ENCODE measurements around the gene TAAR8.
"Not testable (repeated sequence)": the region's sequence is repeated elsewhere in the genome, so short reads cannot be mapped to it uniquely, and the experiment has no call there.

TAAR8 gene

DNA sequence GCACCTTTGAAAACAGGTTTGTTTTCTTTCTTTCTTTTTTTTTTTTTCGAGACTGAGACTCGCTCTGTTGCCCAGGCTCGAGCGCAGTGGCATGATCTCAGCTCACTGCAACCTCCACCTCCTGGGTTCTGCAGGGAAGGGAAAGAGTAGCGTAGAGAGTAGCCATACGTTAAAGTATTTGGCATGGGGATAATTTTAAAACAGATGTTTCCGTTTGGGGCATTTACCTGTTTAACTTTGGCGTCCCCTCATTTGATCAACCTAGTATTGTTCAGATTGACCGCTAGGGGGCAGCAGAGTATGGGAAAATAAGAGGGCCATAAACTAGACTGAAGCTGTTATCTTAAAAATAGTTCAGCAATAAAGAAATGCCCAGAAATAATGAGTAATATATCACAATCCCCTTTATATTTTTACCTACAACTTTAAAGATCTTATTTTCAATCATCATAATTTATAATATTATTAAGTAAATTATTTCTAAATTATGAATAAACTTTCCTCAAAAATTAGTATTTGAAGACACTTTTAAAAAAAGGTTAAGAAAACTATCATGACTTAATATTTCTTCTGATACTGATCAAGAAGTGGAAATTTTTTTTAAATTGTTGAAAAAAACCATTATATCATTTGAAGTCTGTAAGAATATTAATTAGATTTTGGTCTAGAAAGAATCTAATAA, 22.0 kb upstream of the TAAR8 start:
- no peak overlapping the region for H3K4me3 ChIP-seq (ENCODE audit: low read depth in 1 of 2, low read length in 1 of 2)

DNA sequence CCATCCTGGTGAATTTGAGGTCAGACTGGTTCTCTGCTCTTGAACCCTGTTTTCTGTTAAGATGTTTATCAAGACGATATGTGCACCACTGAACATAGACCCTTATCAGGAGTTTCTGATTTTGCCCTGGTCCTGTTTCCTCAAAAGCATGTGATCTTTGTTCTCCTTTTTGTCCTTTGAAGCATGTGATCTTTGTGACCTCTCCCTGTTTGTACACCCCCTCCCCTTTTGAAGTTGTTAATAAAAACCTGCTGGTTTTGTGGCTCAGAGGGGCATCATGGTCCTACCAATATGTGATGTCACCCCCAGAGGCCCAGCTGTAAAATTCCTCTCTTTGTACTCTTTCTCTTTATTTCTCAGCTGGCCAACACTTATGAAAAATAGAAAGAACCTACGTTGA, 17.9 kb upstream of the TAAR8 start:
- peaks cover 35% of the 10 kb centered on the region for H3K27me3 ChIP-seq
- H3K4me1 ChIP-seq (ENCODE audit: control insufficient read depth in 1 of 2, insufficient read depth in 1 of 2, low read depth in 1 of 2, low read length in 1 of 2); H3K9me3 ChIP-seq: not testable (repeated sequence)

More for the DNA sequence above, 22.0 kb upstream of the TAAR8 start:
- Histone ChIP-seq H3K27ac (no peak overlapping the region), H3K36me3 (no peaks in the 10 kb centered on the region), H3K27me3 (no peaks in the 10 kb centered on the region), H3K9me3 (no peaks in the 10 kb centered on the region), H3K4me1 (ENCODE audit: control insufficient read depth in 1 of 2, insufficient read depth in 1 of 2, low read depth in 1 of 2, low read length in 1 of 2) (peaks cover 0 to 4% of the 10 kb centered on the region in 2 experiments)
- TF ChIP-seq, protein P1, sequence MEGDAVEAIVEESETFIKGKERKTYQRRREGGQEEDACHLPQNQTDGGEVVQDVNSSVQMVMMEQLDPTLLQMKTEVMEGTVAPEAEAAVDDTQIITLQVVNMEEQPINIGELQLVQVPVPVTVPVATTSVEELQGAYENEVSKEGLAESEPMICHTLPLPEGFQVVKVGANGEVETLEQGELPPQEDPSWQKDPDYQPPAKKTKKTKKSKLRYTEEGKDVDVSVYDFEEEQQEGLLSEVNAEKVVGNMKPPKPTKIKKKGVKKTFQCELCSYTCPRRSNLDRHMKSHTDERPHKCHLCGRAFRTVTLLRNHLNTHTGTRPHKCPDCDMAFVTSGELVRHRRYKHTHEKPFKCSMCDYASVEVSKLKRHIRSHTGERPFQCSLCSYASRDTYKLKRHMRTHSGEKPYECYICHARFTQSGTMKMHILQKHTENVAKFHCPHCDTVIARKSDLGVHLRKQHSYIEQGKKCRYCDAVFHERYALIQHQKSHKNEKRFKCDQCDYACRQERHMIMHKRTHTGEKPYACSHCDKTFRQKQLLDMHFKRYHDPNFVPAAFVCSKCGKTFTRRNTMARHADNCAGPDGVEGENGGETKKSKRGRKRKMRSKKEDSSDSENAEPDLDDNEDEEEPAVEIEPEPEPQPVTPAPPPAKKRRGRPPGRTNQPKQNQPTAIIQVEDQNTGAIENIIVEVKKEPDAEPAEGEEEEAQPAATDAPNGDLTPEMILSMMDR (IDR thresholded peaks at IDR 0.05), result peak; percentile 78

DNA sequence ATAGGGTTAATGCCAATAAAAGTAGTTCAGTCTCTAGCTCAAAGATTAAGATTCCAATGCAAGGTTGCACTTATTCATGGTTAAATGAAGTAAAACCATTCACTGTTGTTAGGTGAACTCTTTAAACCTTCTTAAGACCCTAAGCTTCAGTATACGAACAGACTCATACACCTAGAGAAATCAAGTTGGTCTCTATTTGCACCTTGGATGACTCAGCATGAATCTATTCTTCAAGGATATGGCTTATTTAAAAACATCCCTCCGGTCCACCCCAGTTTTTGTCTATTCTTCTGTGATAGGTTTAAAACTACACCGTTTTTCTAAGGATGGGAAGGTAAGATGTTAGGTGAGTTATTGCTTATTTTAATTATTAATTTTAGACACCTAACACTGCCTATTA, 15.3 kb upstream of the TAAR8 start:
- H3K4me1 ChIP-seq (ENCODE audit: control insufficient read depth in 1 of 2, insufficient read depth in 1 of 2, low read depth in 1 of 2, low read length in 1 of 2), result no peaks in the 10 kb centered on the region
- H3K36me3 ChIP-seq, result no peaks in the 10 kb centered on the region
- H3K27me3 ChIP-seq, result peaks cover 61% of the 10 kb centered on the region
- H3K9me3 ChIP-seq, result no peaks in the 10 kb centered on the region
- H3K4me3 ChIP-seq (ENCODE audit: low read depth in 1 of 2, low read length in 1 of 2), result no peak overlapping the region
- no peak overlapping the region for H3K27ac ChIP-seq
- TF ChIP-seq, protein P1 (IDR thresholded peaks at IDR 0.05), result no peak

More for the DNA sequence above, 17.9 kb upstream of the TAAR8 start:
- H3K27ac ChIP-seq; H3K4me3 ChIP-seq (ENCODE audit: low read depth in 1 of 2, low read length in 1 of 2); H3K36me3 ChIP-seq: not testable (repeated sequence)

DNA sequence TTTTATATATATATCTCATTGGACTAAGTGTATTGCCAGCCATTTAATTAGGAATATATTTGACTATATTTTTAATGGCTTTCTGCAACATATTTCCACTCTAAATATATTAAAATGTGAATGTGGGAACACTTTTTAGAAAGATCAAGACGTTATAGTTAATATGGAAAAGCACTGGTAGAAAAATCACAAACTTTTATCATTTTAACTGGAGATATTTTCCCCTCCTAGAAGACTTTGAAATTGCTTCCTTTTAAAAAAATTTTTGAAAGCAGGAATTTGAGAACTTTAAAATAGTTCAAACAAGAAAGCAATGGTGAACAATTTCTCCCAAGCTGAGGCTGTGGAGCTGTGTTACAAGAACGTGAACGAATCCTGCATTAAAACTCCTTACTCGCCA, 14.5 kb upstream of the TAAR8 start, which contains the start of gene TAAR9:
TAAR9 (plus strand) TSS at position 301 of the 400 bp plus-strand sequence; CDS start at position 314, 13 bp downstream.
- Histone ChIP-seq H3K4me3 (ENCODE audit: low read depth in 1 of 2, low read length in 1 of 2) (no peak within 1 kb of the TSS), H3K27ac (no peak within 1 kb of the TSS), H3K9me3 (no peaks in the 10 kb centered on the region), H3K4me1 (ENCODE audit: control insufficient read depth in 1 of 2, insufficient read depth in 1 of 2, low read depth in 1 of 2, low read length in 1 of 2) (no peaks in the 10 kb centered on the region), H3K36me3 (no peaks in the 10 kb centered on the region), H3K27me3 (peaks cover 66% of the 10 kb centered on the region)
- TF ChIP-seq, protein P1 (IDR thresholded peaks at IDR 0.05), result no peak

DNA sequence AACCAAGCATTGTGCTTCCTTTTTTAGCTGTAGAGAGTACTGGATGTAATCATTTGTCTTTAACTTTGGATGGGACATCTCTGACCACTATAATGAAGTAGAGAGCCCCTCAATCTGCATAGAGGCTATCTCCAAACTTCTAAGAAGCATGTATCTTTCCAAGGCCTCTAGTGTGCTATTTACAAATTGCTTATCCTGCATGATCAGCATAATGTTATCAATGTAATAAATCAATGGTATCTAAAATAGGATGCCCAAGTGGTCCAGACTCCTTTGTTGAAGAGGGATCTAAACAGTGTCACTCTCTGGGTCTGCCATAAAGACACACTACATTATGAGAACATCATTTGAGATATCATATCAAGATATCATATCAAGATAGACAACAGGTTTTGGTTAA, 7.6 kb upstream of the TAAR8 start:
- no peaks in the 10 kb centered on the region for H3K9me3 ChIP-seq
- H3K27me3 ChIP-seq, result peaks cover 36% of the 10 kb centered on the region
- H3K4me1 ChIP-seq (ENCODE audit: control insufficient read depth in 1 of 2, insufficient read depth in 1 of 2, low read depth in 1 of 2, low read length in 1 of 2), result no peaks in the 10 kb centered on the region
- H3K4me3 ChIP-seq (ENCODE audit: low read depth in 1 of 2, low read length in 1 of 2), result no peak overlapping the region
- H3K36me3 ChIP-seq, result no peaks in the 10 kb centered on the region
- TF ChIP-seq, protein P1 (IDR thresholded peaks at IDR 0.05), result no peak
- no peak overlapping the region for H3K27ac ChIP-seq

DNA sequence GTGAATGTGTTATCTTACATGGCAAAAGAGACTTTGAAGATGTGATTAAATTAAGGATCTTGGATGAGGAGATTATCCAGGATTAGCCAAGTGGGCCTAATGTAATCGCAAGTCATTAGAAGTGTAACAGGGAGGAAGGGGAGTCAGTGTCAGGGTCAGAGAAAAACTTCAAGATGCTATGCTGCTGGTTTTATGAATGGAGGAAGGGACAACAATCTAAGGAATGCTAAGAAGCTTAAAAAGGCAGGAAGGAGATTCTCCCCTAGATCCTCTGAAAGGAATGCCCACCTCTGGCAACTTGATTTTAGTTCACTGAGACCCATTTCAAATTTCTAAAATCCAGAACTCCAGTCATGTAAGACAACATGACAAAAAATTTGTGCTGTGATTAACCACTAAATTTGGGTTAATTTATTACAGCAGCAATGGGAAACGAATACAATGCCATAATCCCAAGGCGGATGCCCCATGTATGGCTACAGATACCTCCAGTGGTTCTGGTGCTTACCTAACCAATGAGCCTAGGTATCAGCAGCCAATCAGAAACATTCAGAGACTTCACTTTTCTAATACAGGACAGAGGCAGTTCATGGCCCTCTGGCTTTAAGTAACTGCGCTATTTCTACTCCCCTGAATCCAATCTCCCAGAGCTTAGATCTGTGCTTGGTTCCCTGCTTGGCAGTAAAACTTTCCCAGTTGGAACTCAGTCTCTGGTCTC, 3.6 kb upstream of the TAAR8 start:
- TF ChIP-seq, protein P1 (IDR thresholded peaks at IDR 0.05), result no peak
- no peaks in the 10 kb centered on the region for H3K36me3 ChIP-seq
- H3K27ac ChIP-seq, result no peak overlapping the region
- peaks cover 34% of the 10 kb centered on the region for H3K27me3 ChIP-seq
- H3K9me3 ChIP-seq, result no peaks in the 10 kb centered on the region
- H3K4me3 ChIP-seq (ENCODE audit: low read depth in 1 of 2, low read length in 1 of 2), result no peak overlapping the region
- H3K4me1 ChIP-seq (ENCODE audit: control insufficient read depth in 1 of 2, insufficient read depth in 1 of 2, low read depth in 1 of 2, low read length in 1 of 2), result no peaks in the 10 kb centered on the region

Measured in neutrophil (primary cell).